Ishikawa (cell line): Measurements from ENCODE around the gene ANKRD55.

Source experiments
- CEBPB ChIP-seq: IDR thresholded peaks from 2 replicates; pipeline ENCODE4 v1.6.1; 2012
- EP300 ChIP-seq: IDR thresholded peaks from 2 replicates; pipeline ENCODE4 v1.6.1; 2012; ENCODE audit warnings: borderline replicate concordance
- FOXM1 ChIP-seq: IDR thresholded peaks from 2 replicates; pipeline ENCODE4 v1.6.1; 2012; ENCODE audit warnings: low read depth, borderline replicate concordance
- RAD21 ChIP-seq: IDR thresholded peaks from 2 replicates; pipeline ENCODE4 v1.6.1; 2012; ENCODE audit warnings: low read depth
- TAF1 ChIP-seq: IDR thresholded peaks from 2 replicates; pipeline ENCODE4 v1.6.1; 2012; ENCODE audit warnings: low read depth, mild to moderate bottlenecking
- TEAD4 ChIP-seq: IDR thresholded peaks from 2 replicates; pipeline ENCODE4 v1.6.1; 2012
- YY1 ChIP-seq: IDR thresholded peaks from 2 replicates; pipeline ENCODE4 v1.6.1; 2012; ENCODE audit warnings: low read depth
- ZBTB7A ChIP-seq: IDR thresholded peaks from 2 replicates; pipeline ENCODE4 v1.6.1; 2012; ENCODE audit warnings: low read depth
- TF ChIP-seq, protein P1 (sequence below): IDR thresholded peaks from 2 replicates; pipeline ENCODE4 v1.6.1; 2012
- TF ChIP-seq, protein P2 (sequence below): IDR thresholded peaks from 2 replicates; pipeline ENCODE4 v1.6.1; 2012; ENCODE audit warnings: low read depth, mild to moderate bottlenecking
- TF ChIP-seq, protein P3 (sequence below): IDR thresholded peaks from 2 replicates; pipeline ENCODE4 v1.6.1; 2012

DNA sequence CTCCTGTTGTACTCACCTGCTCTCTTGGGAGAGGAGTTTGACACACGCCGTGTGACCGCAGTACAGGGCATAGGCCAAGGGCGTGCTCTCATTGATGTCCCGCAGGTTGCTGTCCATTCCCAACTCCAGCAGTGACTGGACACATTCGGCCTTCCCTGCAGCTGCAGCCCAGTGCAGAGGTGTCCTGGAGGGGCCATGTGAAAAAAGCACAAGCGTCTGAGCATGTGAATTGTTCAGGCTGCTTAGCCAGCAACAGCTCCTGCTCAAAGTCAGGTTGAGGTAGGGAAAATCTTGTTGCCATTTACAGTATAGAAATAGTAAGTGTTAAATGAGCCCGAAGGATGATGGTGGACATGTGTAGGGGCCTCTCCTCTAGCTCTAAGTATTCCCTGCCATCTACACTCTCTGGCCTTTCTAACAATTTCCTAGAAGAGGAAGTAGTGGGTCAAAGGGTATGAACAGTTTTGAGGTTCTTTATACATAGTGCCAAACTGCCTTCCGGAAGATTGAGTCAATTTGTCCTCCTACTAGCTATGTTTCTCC, 116.5 kb downstream of the ANKRD55 start:
- TF ChIP-seq TAF1, result no peak
- no peak for TF ChIP-seq CEBPB
- no peak for TF ChIP-seq RAD21
- no peak for TF ChIP-seq EP300
- TF ChIP-seq, protein P1, sequence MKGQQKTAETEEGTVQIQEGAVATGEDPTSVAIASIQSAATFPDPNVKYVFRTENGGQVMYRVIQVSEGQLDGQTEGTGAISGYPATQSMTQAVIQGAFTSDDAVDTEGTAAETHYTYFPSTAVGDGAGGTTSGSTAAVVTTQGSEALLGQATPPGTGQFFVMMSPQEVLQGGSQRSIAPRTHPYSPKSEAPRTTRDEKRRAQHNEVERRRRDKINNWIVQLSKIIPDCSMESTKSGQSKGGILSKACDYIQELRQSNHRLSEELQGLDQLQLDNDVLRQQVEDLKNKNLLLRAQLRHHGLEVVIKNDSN, result no peak
- no peak for TF ChIP-seq FOXM1
- TF ChIP-seq TEAD4, result no peak
- TF ChIP-seq, protein P2, sequence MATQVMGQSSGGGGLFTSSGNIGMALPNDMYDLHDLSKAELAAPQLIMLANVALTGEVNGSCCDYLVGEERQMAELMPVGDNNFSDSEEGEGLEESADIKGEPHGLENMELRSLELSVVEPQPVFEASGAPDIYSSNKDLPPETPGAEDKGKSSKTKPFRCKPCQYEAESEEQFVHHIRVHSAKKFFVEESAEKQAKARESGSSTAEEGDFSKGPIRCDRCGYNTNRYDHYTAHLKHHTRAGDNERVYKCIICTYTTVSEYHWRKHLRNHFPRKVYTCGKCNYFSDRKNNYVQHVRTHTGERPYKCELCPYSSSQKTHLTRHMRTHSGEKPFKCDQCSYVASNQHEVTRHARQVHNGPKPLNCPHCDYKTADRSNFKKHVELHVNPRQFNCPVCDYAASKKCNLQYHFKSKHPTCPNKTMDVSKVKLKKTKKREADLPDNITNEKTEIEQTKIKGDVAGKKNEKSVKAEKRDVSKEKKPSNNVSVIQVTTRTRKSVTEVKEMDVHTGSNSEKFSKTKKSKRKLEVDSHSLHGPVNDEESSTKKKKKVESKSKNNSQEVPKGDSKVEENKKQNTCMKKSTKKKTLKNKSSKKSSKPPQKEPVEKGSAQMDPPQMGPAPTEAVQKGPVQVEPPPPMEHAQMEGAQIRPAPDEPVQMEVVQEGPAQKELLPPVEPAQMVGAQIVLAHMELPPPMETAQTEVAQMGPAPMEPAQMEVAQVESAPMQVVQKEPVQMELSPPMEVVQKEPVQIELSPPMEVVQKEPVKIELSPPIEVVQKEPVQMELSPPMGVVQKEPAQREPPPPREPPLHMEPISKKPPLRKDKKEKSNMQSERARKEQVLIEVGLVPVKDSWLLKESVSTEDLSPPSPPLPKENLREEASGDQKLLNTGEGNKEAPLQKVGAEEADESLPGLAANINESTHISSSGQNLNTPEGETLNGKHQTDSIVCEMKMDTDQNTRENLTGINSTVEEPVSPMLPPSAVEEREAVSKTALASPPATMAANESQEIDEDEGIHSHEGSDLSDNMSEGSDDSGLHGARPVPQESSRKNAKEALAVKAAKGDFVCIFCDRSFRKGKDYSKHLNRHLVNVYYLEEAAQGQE, result no peak
- TF ChIP-seq YY1, result no peak
- TF ChIP-seq ZBTB7A, result no peak
- TF ChIP-seq, protein P3, sequence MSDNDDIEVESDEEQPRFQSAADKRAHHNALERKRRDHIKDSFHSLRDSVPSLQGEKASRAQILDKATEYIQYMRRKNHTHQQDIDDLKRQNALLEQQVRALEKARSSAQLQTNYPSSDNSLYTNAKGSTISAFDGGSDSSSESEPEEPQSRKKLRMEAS, result no peak
